GM12878 (cell line): Measurements from ENCODE around the gene EEPD1. TPM values are rescaled to one million over a fixed set of nuclear protein-coding genes. Genes with fewer than 3 reads are reported as not detected.

ENCODE experiments used
- ATAC-seq: fragments of 200-7000 bp; cut with Tn5 transposase; 3 replicates; pipeline ENCODE4 v1.9.1; 2020; ENCODE audit warnings: mild to moderate bottlenecking, moderate library complexity
- BruUV-seq: library from RNA; stranded (reverse); fragments of 400-500 nt; replicated peaks from 2 replicates; lab custom pipeline; 2021; lab: Mats Ljungman, UMichigan
- CTCF ChIA-PET: fragments of 300-600 bp; sonication (Branson Sonifier 250); formaldehyde crosslinking; extraction: SDS; loops from one replicate; lab custom pipeline; 2021; ENCODE audit warnings: inconsistent platforms; lab: Yijun Ruan, JAX
- POLR2A ChIA-PET: fragments of 350-600 bp; formaldehyde crosslinking; extraction: SDS; loops from one replicate; lab custom pipeline; 2021; ENCODE audit warnings: inconsistent platforms; lab: Charles Lee
- RAD21 ChIA-PET: fragments of 300-600 bp; sonication (Branson Sonifier 250); formaldehyde crosslinking; loops from one replicate; lab custom pipeline; 2023; ENCODE audit warnings: antibody characterized with exemption; ENCODE audit not compliant: unreplicated experiment; lab: Charles Lee
- SMC1A ChIA-PET: fragments of 300-600 bp; sonication (Branson Sonifier 250); formaldehyde crosslinking; loops from one replicate; lab custom pipeline; 2023; ENCODE audit not compliant: unreplicated experiment, uncharacterized antibody; lab: Charles Lee
- DNase-seq: peaks from one replicate; pipeline ENCODE4 v3.0.0-alpha.2; 2011; ENCODE audit warnings: low read depth, low spot score
- FAIRE-seq: peaks from 3 replicates; lab custom pipeline; 2011; peaks lifted over from hg19 to GRCh38; lab: Jason Lieb, UNC
- H2AFZ ChIP-seq: 2 replicates; pipeline ENCODE4 v1.6.0; 2011; ENCODE audit warnings: low read depth, low read length, control low read depth; ENCODE audit not compliant: control insufficient read depth
- H3K27ac ChIP-seq: 2 replicates; pipeline ENCODE4 v1.5.1; 2011; ENCODE audit warnings: control low read depth; ENCODE audit not compliant: control insufficient read depth, insufficient read depth
- H3K27me3 ChIP-seq, 2 experiments: replicated peaks in 1 of 2; 2 replicates each; pipeline versions ENCODE4 v1.6.0 to v1.6.1; 2011; ENCODE audit warnings: low read length in 1 of 2; ENCODE audit not compliant: control insufficient read depth in 2 of 2, insufficient read depth in 2 of 2
- H3K36me3 ChIP-seq, 2 experiments: 2 replicates each; pipeline ENCODE4 v1.5.1; 2011; ENCODE audit warnings: low read length in 1 of 2; ENCODE audit not compliant: control insufficient read depth in 2 of 2, insufficient read depth in 2 of 2
- H3K4me1 ChIP-seq: 2 replicates; pipeline ENCODE4 v1.6.1; 2011; ENCODE audit warnings: mild to moderate bottlenecking, low read length, moderate library complexity, mixed read lengths; ENCODE audit not compliant: control insufficient read depth, insufficient read depth
- H3K4me2 ChIP-seq: 2 replicates; pipeline ENCODE4 v1.6.0; 2011; ENCODE audit warnings: control low read depth; ENCODE audit not compliant: control insufficient read depth, insufficient read depth
- H3K4me3 ChIP-seq: fragments of 200-600 bp; sonication (generic); 2 replicates; pipeline ENCODE4 v1.5.1; 2016
- H3K79me2 ChIP-seq: 2 replicates; pipeline ENCODE4 v1.6.0; 2011; ENCODE audit warnings: low read length; ENCODE audit not compliant: control insufficient read depth, insufficient read depth
- H3K9ac ChIP-seq: 2 replicates; pipeline ENCODE4 v1.8.0; 2011; ENCODE audit warnings: low read length, control low read depth, mixed read lengths; ENCODE audit not compliant: control insufficient read depth, insufficient read depth
- H3K9me3 ChIP-seq: replicated peaks from 3 replicates; pipeline ENCODE4 v1.5.1; 2011; ENCODE audit warnings: mild to moderate bottlenecking, low read length; ENCODE audit not compliant: control insufficient read depth, insufficient read depth
- H4K20me1 ChIP-seq: 2 replicates; pipeline ENCODE4 v1.6.0; 2011; ENCODE audit not compliant: control insufficient read depth, insufficient read depth
- FOXK2 ChIP-seq: fragments of 450-650 bp; IDR thresholded peaks from 2 replicates; pipeline ENCODE4 v1.6.1; 2017; ENCODE audit warnings: mild to moderate bottlenecking, moderate library complexity
- FOXM1 ChIP-seq: IDR thresholded peaks from 2 replicates; pipeline ENCODE4 v1.6.1; 2012; ENCODE audit warnings: low read depth, mild to moderate bottlenecking, inconsistent platforms, low read length, moderate library complexity
- HDAC2 ChIP-seq: fragments of 200-600 bp; sonication (generic); IDR thresholded peaks from 2 replicates; pipeline ENCODE4 v1.6.1; 2017
- MEF2A ChIP-seq: IDR thresholded peaks from 2 replicates; pipeline ENCODE4 v1.6.1; 2011; ENCODE audit warnings: low read depth, mild to moderate bottlenecking, low read length, moderate library complexity; ENCODE audit not compliant: insufficient read depth
- RB1 ChIP-seq: fragments of 450-650 bp; formaldehyde crosslinking; IDR thresholded peaks from 2 replicates; pipeline ENCODE4 v1.6.1; 2017; ENCODE audit warnings: mild to moderate bottlenecking, borderline replicate concordance
- RCOR1 ChIP-seq: conservative IDR thresholded peaks from 2 replicates; pipeline ENCODE4 v1.6.1; 2012; ENCODE audit warnings: low read depth, low read length, improper control_type of control experiment
- WGBS: methylation state at CpG from one replicate; pipeline ENCODE4 v1.1.6; 2016; ENCODE audit warnings: low lambda C conversion rate; ENCODE audit not compliant: insufficient replicate concordance, insufficient coverage; ENCODE audit errors: missing lambda C conversion rate; 5-methylcytosine and 5-hydroxymethylcytosine counted together
- in situ Hi-C: fragments of 300-500 bp; cut with MboI; formaldehyde crosslinking; loops from 9 replicates; pipeline ENCODE4 v1.14.3; 2018; ENCODE audit warnings: mixed read lengths
- intact Hi-C: fragments of 100-400 bp; cut with micrococcal nuclease; formaldehyde crosslinking; loops from one replicate; pipeline ENCODE4 v1.14.2; 2022; ENCODE audit not compliant: unreplicated experiment
- polyA plus RNA-seq, 11 experiments: library from polyadenylated mRNA; depleted of rRNA in 4 of 11; unstranded in 6 of 11; stranded (reverse) in 5 of 11; fragments of >200 nt; fragmentation: Nextera tagmentation in 4 of 11; fragmentation: Illumina TruSeq in 1 of 11; extraction: Ambion mirVana in 4 of 11; extraction: Trizol in 1 of 11; gene quantifications; 1 replicate in 1 of 11; 2 replicates in 10 of 11; pipeline versions ENCODE4 v1.2.1 to v1.2.3, GENCODE V29; 2011 to 2016; ENCODE audit warnings: inconsistent platforms in 2 of 11, missing spikeins in 2 of 11, low read depth in 1 of 11
- total RNA-seq, 4 experiments: library from RNA; depleted of rRNA in 3 of 4; stranded (reverse); fragments of >200 nt in 3 of 4; fragmentation: Illumina TruSeq in 1 of 4; extraction: Trizol in 1 of 4; gene quantifications; 2 replicates each; pipeline versions ENCODE4 v1.2.1 to v1.2.3, GENCODE V29; 2013 to 2021
- TF ChIP-seq, protein P1 (sequence below): fragments of 450-650 bp; IDR thresholded peaks from 2 replicates; pipeline ENCODE4 v1.6.1; 2017; ENCODE audit warnings: mild to moderate bottlenecking, low read depth, inconsistent platforms; ENCODE audit not compliant: poor library complexity, severe bottlenecking

The EEPD1 gene
- total and polyA plus RNA-seq, 10 of the 15 experiments (the other 5 are each of a cell fraction or from before 2014, with no cell fraction given): 0.24 to 2.8 (median 0.86) TPM; not detected in 1

DNA sequence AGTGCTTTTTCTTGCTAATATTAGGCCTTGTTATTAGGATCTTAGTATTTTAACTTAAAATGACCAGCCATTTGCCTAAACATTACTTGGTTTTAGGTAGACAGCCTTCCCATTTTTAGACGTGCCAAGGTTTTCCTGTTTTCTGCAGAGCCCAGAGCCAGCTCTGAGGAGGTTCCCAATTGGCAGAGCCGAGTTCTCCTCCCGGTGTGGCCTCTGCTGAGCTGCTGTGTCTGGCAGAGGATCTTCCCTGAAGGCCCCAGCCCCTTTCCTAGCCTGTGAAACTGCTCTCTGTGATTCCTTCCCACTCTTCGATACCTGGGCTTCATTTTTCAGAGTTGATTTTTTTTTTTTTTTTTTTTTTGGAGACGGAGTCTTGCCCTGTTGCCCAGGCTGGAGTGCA, 91.4 kb downstream of the EEPD1 start (continued):
- TF ChIP-seq, protein P1, sequence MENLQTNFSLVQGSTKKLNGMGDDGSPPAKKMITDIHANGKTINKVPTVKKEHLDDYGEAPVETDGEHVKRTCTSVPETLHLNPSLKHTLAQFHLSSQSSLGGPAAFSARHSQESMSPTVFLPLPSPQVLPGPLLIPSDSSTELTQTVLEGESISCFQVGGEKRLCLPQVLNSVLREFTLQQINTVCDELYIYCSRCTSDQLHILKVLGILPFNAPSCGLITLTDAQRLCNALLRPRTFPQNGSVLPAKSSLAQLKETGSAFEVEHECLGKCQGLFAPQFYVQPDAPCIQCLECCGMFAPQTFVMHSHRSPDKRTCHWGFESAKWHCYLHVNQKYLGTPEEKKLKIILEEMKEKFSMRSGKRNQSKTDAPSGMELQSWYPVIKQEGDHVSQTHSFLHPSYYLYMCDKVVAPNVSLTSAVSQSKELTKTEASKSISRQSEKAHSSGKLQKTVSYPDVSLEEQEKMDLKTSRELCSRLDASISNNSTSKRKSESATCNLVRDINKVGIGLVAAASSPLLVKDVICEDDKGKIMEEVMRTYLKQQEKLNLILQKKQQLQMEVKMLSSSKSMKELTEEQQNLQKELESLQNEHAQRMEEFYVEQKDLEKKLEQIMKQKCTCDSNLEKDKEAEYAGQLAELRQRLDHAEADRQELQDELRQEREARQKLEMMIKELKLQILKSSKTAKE: no peak
- TF ChIP-seq RB1: no peak
- no peak for TF ChIP-seq FOXM1
- TF ChIP-seq FOXK2: no peak
- TF ChIP-seq HDAC2: no peak

DNA sequence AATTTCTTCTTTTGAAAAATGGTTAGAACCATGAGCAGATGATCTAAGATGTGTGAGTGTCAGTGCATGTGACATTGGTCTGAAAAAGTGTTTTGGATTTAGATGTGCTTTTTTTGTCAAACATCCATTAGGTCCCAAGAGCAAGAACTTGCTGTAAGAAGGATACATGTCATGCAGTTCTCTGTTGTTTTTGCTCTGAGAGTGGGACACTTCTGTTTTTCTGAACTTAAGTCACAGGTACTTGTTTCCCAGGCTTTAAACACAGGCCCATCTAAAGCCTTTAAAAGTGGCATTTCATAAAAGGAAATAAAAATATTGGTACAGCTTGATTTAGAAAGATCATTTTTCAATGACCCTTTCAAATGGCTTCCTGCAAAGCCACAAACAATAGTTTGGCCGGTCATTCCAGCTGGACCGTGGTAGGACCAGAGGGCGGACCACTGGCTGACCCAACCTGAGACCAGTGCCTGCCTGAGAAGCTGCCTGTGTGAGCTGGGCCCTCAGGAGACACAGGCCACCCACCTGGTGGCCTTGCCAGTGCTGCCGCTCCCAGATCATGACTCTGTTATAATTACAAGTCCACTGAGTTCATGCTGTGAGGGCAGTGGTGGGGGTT, 92.7 kb downstream of the EEPD1 start:
- SMC1A ChIA-PET: interaction anchor here (1.3 kb wide), 2 partner anchors 9 to 54 kb away, joined by 3 read pairs; no protein-coding TSS in a partner anchor
- WGBS: 80% methylated on average over 4 of the region's 4 CpGs
- RAD21 ChIA-PET: no interaction called here
- H3K9ac ChIP-seq: no peak overlapping the region
- in situ Hi-C loops: no loop called here
- POLR2A ChIA-PET: no interaction called here
- H3K4me2 ChIP-seq: no peak overlapping the region
- no peaks in the 10 kb centered on the region for H4K20me1 ChIP-seq
- CTCF ChIA-PET: no interaction called here
- ATAC-seq (no peak), DNase-seq (no peak), FAIRE-seq (no peak)
- H3K79me2 ChIP-seq: no peaks in the 10 kb centered on the region
- no TSS peak for BruUV-seq
- no peaks in the 10 kb centered on the region for H3K36me3 ChIP-seq
- no peaks in the 10 kb centered on the region for H3K4me1 ChIP-seq
- H2AFZ ChIP-seq: no peak overlapping the region
- H3K27ac ChIP-seq: no peak overlapping the region
- no peaks in the 10 kb centered on the region for H3K27me3 ChIP-seq
- no peak overlapping the region for H3K4me3 ChIP-seq
- no peaks in the 10 kb centered on the region for H3K9me3 ChIP-seq
- intact Hi-C loops: no loop called here
- no peak for TF ChIP-seq RCOR1
- TF ChIP-seq MEF2A: no peak
